HL-60/S4 treated with phorbol 12-myristate 13-acetate at 8.2 ng/mL for 4 days and 3 days (cell line): ENCODE results near the gene UHRF2.
"Not testable (repeated sequence)": the region's sequence is repeated elsewhere in the genome, so short reads cannot be mapped to it uniquely, and the experiment has no call there.

Source experiments
- in situ Hi-C: fragments of 300-500 bp; cut with MboI; formaldehyde crosslinking; loops from 2 replicates; pipeline ENCODE4 v1.15.0; 2022; ENCODE audit warnings: low sequenced_read_pairs

The UHRF2 gene

GRCh38 chr9:6479959-6480358, 67.0 kb downstream of the UHRF2 start:
- in situ Hi-C loops = no loop called here

DNA sequence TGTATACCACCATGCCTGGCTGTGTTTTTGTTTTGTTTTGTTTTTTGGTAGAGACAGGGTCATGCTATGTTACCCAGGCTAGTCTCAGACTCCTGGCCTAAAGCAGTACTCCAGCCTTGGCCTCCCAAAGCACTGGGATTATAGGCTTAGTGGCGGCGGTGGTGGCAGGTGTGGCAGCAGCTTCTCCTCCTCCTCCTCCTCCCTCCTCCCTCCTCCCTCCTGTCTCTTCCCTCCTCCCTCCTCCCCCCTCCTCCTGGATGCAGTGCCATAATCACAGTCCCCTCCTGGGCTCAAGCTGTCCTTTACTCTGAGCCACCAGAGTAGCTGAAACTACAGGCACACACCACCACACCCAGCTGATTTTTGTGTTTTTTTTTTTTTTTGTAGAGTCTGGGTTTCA, 71.2 kb downstream of the UHRF2 start:
- in situ Hi-C loops = no loop called here

GRCh38 chr9:6488395-6488794, 75.4 kb downstream of the UHRF2 start:
- in situ Hi-C loops = no loop called here

- in situ Hi-C loops = no loop called here
These were observed 76.1 kb downstream of the UHRF2 start for GRCh38 chr9:6489099-6489498.

- in situ Hi-C loops = no loop called here
These were observed 77.9 kb downstream of the UHRF2 start for GRCh38 chr9:6490863-6491262.

DNA sequence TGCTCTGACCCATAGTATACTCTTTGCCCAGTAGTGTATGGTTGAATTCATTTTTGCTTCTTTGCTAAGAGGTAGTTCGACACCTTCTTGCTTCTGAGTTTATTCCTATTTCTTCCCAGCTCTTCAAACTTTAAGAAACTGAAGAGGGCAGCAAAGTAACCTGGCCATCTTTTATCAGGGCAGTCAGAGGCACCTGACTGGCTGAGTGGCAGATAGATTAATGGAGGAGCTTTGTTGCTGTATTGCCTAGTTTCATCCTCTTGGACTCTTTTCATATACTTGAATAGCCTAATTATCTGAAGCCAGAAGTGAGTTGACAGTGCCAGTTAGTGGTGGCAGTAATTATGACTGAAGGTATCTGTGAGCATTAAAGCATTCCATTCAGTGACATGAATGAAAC, 82.5 kb downstream of the UHRF2 start:
- in situ Hi-C loops = no loop called here

- in situ Hi-C loops = no loop called here
These were observed 86.0 kb downstream of the UHRF2 start for GRCh38 chr9:6498982-6499381.

GRCh38 chr9:6501526-6502210, 88.7 kb downstream of the UHRF2 start:
- in situ Hi-C loops = no loop called here

GRCh38 chr9:6502399-6502798, 89.4 kb downstream of the UHRF2 start:
- in situ Hi-C loops = no loop called here

GRCh38 chr9:6506571-6506970, 93.6 kb downstream of the UHRF2 start:
- in situ Hi-C loops = no loop called here

DNA sequence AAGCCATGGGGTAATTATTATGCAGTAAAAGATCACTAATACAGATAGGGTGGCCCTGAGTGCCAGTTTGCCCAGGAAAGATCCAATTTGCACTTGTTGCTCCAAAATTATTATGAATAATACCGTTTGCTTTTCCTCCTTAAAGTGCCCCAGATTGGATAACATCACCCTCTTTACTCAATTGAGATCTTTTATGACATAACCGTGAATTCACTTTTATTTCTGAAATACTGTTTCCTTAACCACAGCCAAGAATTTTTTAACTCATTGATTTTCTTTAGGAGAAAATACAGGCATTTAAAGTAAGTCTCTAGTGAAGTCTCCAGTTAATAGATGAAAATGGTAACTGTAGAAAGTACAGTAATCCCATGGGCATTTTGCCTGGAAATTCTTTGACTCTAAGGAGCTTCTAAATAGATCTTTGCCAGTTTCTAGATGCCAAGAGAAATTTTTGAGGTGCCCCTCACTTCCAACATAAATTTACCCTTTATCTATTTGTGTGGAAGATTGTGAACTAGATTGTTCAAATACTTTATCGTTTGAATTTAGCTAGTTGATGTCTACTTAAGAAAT, 99.2 kb downstream of the UHRF2 start:
- in situ Hi-C loops = no loop called here

- in situ Hi-C loops = no loop called here
These were observed 109.3 kb downstream of the UHRF2 start for GRCh38 chr9:6522263-6522662.

DNA sequence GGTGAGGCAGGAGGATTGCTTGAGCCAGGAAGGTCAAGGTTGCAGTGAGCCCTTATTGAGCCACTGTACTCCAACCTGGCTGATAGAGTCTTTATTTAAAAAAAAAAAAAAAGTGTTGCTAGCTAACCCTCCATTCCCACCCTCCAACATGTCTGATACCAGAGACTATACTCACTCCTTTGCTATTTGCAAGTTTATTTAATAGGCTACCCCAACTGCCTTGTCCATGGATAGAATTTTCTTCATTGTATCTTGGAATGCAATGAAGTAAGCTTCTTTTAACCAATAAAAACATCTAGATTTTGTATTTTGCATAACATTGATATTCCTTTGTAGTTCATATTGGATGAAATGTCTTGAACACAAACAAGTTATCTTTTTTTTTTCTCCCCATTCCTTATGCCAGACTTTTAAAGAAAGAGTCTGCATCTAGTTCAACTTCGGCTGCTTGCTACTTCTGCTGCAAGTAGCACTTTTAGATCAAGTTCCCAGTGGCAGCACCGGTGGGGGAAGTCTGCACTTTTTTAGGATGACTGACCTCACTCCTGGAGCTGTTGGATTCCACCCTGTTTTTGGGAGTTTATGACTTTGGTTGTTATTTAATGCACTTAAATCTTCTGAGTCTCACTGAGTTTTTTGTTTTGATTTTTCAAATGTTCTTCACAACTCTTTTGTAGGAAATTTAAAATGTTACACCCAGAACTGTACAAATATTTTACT, 112.5 kb downstream of the UHRF2 start:
- in situ Hi-C loops = no loop called here

DNA sequence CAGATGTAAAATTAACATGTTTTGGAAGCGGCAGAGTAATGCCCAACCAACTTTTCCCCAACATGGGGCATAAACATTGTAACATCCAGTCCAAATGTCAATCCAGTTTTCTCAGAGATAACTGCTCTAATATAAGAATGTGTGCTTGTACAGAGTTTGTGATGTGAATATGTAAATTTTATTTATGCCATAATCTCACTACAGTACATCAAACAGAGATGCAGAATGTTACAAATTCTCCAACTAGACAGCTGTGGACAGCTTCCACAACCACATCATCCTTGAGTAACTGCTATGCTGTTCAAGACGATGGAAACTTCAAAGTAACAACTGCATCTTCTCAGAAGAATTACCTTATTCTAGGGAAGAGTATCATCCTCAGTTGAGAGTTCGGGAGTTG, 122.6 kb downstream of the UHRF2 start:
- in situ Hi-C loops = no loop called here

- in situ Hi-C loops = no loop called here
These were observed 125.7 kb downstream of the UHRF2 start for GRCh38 chr9:6538666-6539071.

DNA sequence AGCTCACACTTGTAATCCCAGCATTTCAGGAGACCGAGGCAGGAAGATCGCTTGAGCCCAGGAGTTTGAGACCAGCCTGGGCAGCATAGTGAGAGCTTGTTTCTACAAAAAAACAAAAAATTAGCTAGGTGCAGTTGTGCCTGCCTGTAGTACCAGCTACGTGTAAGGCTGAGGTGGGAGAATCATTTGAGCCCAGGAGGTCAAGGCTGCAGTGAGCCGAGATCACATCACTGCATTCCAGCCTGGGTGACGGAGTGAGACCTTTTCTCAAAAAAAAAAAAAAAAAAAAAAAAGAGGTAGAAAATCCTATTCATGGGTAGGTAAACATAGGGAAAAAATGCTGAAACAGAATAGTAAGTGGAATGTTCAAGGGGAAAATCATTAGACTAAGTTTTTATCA, 129.6 kb downstream of the UHRF2 start:
- in situ Hi-C loops = not testable (repeated sequence)

DNA sequence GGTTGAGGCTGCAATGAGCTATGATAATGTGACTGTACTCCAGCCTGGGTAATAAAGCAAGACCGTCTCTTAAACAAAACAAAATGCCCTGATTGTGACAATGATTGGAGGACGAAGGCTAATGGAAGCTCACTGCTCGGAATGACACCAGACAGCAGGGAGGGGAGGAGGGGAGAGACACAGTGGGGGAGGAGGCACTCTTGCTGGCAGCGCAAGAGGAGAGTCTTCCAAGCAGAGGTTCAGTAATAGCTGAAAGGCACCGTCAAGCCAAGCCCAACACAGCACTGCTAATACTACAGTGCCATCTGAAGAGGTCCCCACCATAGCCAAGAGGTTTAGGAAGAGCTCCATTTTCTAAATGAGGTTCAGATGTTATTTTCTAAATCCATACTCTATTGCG, 130.2 kb downstream of the UHRF2 start:
- in situ Hi-C loops = no loop called here

DNA sequence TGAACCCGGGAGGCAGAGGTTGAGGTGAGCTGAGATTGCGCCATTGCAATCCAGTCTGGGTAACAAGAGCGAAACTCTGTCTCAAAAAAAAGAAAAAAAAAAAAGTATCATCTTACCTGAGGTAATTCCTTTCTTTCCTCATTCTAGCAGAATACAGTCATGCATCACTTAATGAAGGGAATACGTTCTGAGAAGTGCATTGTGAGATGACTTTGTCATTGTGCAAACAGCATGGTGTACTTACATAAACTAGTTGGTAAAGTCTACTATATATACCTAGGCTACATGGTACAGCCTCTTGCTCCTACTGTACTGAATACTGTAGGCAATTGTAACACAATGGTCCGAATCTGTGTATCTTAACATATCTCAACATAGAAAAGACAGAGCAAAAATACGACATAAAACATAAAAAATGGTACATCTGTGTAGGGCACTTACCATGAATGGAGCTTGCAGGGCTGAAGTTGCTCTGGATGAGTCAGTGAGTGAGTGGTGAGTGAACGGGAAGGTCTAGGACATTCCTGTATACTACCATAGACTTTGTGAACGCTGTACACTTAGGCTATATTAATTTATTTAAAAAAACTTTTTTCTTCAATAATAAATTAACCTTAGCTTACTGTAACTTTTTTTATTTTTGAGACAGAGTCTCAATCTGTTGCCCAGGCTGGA, 132.2 kb downstream of the UHRF2 start:
- in situ Hi-C loops = no loop called here

DNA sequence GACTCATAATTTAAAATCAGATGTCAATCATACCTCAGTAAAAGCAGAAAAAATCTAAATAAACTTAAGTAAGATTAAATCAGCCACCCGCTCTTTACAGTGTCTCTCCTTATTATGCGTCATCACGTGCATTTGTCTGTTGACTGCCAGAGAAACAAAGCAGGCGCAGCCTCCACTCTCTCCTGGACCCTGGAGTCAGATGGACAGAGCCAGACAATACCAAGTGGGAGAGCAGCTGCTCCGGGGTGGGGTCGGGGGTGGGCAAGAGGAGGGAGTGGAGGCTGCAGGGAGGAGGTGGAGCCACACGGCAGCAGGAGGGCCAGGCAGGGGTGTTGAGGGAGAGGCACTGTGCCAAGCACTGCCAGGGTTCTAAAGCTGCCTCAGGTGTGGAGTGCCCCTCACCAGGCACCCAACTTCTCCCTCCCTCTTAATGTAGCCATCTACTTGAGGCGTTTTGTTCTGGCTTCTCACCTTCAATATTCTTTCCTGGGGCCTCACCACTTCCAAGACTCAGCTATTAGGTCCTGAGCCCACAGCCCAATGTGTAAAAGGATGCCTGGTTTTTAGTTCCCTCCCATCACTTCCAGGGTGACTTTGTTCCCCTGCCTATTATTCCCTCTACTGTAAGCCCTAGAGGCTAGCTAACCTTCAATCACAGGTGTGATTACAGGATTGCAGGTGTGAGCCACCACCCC, 136.3 kb downstream of the UHRF2 start:
- in situ Hi-C loops = no loop called here

- in situ Hi-C loops = no loop called here
These were observed 138.1 kb downstream of the UHRF2 start for GRCh38 chr9:6551136-6551535.

GRCh38 chr9:6552033-6552432, 139.0 kb downstream of the UHRF2 start:
- in situ Hi-C loops = no loop called here
